ENCODE results near the gene FBXL15. TPM values are rescaled to one million over a fixed set of nuclear protein-coding genes. Genes with fewer than 3 reads are reported as not detected.

The FBXL15 gene
- total and polyA plus RNA-seq, 2 of the 13 experiments (the other 11 are each of a cell fraction or from before 2014, with no cell fraction given), result 4.3 to 8.3 TPM

GRCh38 chr10:102421507-102421756 lies 796 bp downstream of the FBXL15 start (continued):
- TF ChIP-seq ZNF337 (CRISPR knock-in tag; IDR thresholded peaks at IDR 0.05; ENCODE audit: borderline replicate concordance, low read depth) (peak; percentile 11; the same call in 1 of the 2 replicates), ZNF430 (CRISPR knock-in tag; IDR thresholded peaks at IDR 0.05) (0 out of 2 replicates have a peak, but pooled peaks have one; percentile 7), ZBTB42 (CRISPR knock-in tag; IDR thresholded peaks at IDR 0.05) (no peak), HNRNPLL (IDR thresholded peaks at IDR 0.05; ENCODE audit: low read depth, low read length, poor library complexity, severe bottlenecking) (no peak), POGZ (CRISPR knock-in tag; IDR thresholded peaks at IDR 0.05) (no peak), GLI4 (CRISPR knock-in tag; IDR thresholded peaks at IDR 0.05; ENCODE audit: borderline replicate concordance) (no peak), ZNF652 (CRISPR knock-in tag; IDR thresholded peaks at IDR 0.05; ENCODE audit: borderline replicate concordance, low read depth) (no peak), ZNF513 (CRISPR knock-in tag; conservative IDR thresholded peaks at IDR 0.05) (no peak), PLSCR1 (CRISPR knock-in tag; IDR thresholded peaks at IDR 0.05; ENCODE audit: borderline replicate concordance) (no peak), ZNF720 (CRISPR knock-in tag; IDR thresholded peaks at IDR 0.05) (no peak), CCDC6 (CRISPR knock-in tag; IDR thresholded peaks at IDR 0.05) (peak; percentile 56; the same call in 1 of the 2 replicates), NONO (IDR thresholded peaks at IDR 0.05) (no peak), NONO (CRISPR knock-in tag; conservative IDR thresholded peaks at IDR 0.05) (peak; percentile 31; the same call in 1 of the 2 replicates), SP2 (CRISPR knock-in tag; IDR thresholded peaks at IDR 0.05) (peak; percentile 42; the same call in 1 of the 2 replicates), HOXD1 (CRISPR knock-in tag; IDR thresholded peaks at IDR 0.05) (no peak), ZNF234 (CRISPR knock-in tag; conservative IDR thresholded peaks at IDR 0.05) (0 out of 2 replicates have a peak, but pooled peaks have one; percentile 69)
- TF ChIP-seq, protein P1, sequence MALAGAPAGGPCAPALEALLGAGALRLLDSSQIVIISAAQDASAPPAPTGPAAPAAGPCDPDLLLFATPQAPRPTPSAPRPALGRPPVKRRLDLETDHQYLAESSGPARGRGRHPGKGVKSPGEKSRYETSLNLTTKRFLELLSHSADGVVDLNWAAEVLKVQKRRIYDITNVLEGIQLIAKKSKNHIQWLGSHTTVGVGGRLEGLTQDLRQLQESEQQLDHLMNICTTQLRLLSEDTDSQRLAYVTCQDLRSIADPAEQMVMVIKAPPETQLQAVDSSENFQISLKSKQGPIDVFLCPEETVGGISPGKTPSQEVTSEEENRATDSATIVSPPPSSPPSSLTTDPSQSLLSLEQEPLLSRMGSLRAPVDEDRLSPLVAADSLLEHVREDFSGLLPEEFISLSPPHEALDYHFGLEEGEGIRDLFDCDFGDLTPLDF (CRISPR knock-in tag; IDR thresholded peaks at IDR 0.05), result no peak
- TF ChIP-seq, protein P2, sequence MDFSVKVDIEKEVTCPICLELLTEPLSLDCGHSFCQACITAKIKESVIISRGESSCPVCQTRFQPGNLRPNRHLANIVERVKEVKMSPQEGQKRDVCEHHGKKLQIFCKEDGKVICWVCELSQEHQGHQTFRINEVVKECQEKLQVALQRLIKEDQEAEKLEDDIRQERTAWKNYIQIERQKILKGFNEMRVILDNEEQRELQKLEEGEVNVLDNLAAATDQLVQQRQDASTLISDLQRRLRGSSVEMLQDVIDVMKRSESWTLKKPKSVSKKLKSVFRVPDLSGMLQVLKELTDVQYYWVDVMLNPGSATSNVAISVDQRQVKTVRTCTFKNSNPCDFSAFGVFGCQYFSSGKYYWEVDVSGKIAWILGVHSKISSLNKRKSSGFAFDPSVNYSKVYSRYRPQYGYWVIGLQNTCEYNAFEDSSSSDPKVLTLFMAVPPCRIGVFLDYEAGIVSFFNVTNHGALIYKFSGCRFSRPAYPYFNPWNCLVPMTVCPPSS (IDR thresholded peaks at IDR 0.05), result no peak
- TF ChIP-seq, protein P3, sequence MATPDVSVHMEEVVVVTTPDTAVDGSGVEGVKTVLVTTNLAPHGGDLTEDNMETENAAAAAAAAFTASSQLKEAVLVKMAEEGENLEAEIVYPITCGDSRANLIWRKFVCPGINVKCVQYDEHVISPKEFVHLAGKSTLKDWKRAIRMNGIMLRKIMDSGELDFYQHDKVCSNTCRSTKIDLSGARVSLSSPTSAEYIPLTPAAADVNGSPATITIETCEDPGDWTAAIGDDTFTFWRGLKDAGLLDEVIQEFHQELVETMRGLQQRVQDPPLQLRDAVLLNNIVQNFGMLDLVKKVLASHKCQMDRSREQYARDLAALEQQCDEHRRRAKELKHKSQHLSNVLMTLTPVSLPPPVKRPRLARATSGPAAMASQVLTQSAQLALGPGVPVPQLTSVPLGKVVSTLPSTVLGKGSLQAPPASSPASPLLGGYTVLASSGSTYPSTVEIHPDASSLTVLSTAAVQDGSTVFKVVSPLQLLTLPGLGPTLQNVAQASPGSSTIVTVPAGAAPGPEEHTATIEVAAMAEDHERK (CRISPR knock-in tag; IDR thresholded peaks at IDR 0.05; ENCODE audit: low read depth), result no peak
- TF ChIP-seq, protein P4, sequence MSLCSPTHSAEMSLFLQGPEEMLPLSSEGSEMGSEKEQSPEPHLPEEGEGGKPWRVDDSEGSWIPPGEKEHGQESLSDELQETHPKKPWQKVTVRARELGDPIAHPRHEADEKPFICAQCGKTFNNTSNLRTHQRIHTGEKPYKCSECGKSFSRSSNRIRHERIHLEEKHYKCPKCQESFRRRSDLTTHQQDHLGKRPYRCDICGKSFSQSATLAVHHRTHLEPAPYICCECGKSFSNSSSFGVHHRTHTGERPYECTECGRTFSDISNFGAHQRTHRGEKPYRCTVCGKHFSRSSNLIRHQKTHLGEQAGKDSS (CRISPR knock-in tag; IDR thresholded peaks at IDR 0.05; ENCODE audit: borderline replicate concordance, low read depth), result no peak
- TF ChIP-seq, protein P5, sequence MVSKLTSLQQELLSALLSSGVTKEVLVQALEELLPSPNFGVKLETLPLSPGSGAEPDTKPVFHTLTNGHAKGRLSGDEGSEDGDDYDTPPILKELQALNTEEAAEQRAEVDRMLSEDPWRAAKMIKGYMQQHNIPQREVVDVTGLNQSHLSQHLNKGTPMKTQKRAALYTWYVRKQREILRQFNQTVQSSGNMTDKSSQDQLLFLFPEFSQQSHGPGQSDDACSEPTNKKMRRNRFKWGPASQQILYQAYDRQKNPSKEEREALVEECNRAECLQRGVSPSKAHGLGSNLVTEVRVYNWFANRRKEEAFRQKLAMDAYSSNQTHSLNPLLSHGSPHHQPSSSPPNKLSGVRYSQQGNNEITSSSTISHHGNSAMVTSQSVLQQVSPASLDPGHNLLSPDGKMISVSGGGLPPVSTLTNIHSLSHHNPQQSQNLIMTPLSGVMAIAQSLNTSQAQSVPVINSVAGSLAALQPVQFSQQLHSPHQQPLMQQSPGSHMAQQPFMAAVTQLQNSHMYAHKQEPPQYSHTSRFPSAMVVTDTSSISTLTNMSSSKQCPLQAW (CRISPR knock-in tag; IDR thresholded peaks at IDR 0.05), result 0 out of 2 replicates have a peak, but pooled peaks have one; percentile 10

Data from HepG2 (cell line).